Sciatic nerve (tissue), 2 donors: ENCODE results near the gene PGS1. TPM values are rescaled to one million over a fixed set of nuclear protein-coding genes. Genes with fewer than 3 reads are reported as not detected.
A peak's percentile ranks its signal among the peaks of the same experiment; 100 is the strongest.

ENCODE experiments used
- ATAC-seq: fragments of 200-7000 bp; cut with Tn5 transposase; one replicate; pipeline ENCODE4 v1.9.1; 2020; ENCODE audit warnings: mild to moderate bottlenecking, moderate library complexity
- DNase-seq: peaks from one replicate; pipeline ENCODE4 v3.0.0-alpha.2; 2020; ENCODE audit warnings: low spot score
- intact Hi-C: fragments of 100-400 bp; cut with DNase I; formaldehyde crosslinking; loops from one replicate; pipeline ENCODE4 v1.14.2; 2022
- total RNA-seq: library from RNA; stranded (reverse); fragmentation: NEBNext Ultra II Directional; extraction: Animal tissue kit (Norgen Biotek cat#: 25700); gene quantifications from one replicate; pipeline ENCODE4 v1.2.1, GENCODE V29; 2021
- donor health status: DM: no; HTN: no; CAD: no.
- donor health status: DM: no; HTN: no; CAD: no.

PGS1 gene
- total RNA-seq, 1 donor from 2014 or later = 59.2 TPM

GRCh38 chr17:78432226-78433012, 54.0 kb downstream of the PGS1 start:
- intact Hi-C loops = no loop called here
- DNase-seq = peak; percentile 76
- peak; percentile 61 for ATAC-seq

DNA sequence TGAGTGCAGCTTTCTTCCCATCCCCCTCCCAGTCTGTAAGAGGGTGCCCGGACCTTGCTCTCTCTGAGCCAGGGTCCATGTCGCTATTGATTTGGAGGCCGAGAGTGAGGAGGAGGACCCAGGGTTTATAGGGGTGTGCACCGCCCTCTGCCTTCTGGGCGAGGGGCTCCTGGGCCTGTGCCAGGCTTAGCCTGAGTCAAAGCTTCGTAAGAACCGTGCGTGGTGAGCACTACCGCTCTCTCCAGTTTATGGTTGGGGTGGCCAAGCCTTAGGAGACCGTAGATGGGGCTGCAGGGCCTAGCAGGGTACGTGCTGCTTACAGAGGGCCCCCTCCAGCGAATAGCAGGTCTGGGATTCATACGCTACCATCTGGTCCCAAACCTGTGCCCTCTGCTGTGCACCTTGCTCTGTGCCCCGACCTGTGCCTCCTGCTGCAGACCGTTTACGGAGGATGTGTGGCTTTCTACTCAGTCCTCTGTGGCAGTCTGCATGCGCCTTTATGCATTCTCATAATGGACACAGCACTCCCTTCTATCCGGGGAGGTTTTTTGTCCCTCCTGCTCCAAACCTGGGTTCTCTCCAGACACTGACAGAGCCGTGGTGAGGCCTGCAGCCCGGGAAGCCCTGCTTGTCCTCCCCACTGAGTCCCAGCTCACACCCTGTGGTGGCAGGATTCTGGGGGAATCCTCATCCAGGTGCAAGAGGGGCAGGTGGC, 54.7 kb downstream of the PGS1 start:
- no peak for ATAC-seq
- no peak for DNase-seq
- intact Hi-C loops = no loop called here

DNA sequence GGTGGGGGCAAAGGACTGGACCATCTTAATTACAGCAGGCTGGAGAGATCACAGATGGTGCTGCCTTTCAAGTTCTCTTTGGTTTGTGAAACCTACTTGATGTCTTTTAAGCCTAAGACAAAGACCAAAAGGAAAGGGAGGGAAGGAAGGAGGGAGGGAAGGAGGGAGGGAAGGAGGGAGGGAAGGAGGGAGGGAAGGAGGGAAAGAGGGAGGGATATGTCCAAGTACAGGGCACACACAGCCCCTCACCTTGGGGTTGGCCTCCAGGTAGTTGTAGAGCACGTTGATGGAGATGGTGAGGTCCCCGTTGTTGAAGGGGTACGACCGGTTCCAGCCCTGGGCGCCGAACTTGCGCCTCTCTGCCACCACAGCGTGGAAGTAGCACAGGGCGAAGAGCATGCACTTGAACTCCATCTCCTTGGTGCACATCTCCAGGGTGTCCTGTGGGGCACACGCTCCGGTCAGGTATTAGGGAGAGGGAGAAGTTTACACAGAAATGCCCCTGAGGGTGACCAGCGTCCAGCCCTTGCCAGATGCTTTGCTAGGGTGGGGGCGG, 55.4 kb downstream of the PGS1 start:
- intact Hi-C loops = no loop called here
- no peak for ATAC-seq

GRCh38 chr17:78434455-78435329, 56.2 kb downstream of the PGS1 start:
- ATAC-seq = no peak
- DNase-seq = no peak
- intact Hi-C loops = no loop called here

More for the DNA sequence above, 55.4 kb downstream of the PGS1 start:
- no peak for DNase-seq

DNA sequence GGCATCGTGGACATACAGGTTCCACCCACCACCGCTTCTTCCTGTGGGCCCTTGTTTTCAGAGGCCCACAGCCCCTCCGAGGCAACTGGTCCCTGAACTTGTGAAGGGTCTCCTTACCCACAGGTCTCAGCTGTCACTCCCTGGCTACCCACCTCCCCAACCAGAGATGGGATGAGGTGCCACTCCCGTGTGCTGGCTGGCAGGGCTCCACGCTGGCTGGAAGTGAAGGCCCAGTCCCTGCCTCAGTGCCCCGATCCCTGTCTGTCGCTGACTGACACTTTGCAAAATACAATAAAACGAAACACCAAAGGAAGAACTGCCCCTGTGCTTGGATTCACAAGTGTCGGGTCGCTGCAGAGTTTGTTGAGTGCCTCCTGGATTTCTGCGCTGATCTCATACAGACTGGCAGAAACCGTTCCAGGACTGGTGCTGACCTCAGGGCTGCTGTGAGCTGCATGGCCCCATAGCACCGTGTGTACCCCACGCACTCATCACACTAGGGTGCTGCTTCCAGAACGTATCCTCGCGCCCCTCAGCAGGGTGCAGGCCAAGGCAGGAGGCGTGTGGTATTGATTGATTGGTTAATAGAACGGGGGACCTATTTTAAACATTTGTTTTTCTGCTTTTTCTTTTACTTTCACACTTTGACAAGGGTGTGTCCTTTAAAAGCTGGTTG, 57.0 kb downstream of the PGS1 start:
- DNase-seq = no peak
- no peak for ATAC-seq
- intact Hi-C loops = no loop called here

DNA sequence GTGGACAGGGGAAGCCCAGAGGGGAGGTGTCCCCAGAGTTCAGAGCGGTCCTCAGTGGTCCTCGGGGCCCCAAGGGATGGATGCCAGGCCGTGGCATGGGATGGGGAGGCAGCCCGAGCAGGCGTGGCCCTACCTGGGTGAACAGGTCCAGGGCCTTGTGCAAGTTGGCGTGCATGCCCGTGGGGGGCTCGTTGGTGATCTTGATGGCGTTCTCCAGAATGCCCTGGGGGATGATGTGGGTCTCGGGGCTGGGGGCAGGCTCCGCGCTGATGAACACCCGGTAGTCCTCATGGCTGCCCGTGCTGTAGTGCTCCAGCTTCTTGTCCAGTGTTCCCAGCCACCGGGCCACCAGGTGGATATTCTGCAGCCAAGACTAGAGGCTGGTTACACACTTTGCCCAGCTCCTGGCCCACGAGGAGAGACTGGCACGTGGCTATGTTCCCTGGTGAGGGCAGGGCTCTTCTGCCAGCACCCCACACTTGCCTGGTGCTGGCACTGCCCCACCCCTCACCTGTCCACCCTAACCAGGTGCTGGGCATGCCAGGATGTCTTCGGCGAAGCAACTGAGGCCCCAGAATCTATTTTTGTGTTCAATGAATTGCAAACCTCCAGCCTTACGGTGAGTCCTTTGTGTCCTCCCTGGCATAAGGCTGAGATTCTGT, 59.2 kb downstream of the PGS1 start:
- DNase-seq (no peak), ATAC-seq (no peak)
- intact Hi-C loops = no loop called here

DNA sequence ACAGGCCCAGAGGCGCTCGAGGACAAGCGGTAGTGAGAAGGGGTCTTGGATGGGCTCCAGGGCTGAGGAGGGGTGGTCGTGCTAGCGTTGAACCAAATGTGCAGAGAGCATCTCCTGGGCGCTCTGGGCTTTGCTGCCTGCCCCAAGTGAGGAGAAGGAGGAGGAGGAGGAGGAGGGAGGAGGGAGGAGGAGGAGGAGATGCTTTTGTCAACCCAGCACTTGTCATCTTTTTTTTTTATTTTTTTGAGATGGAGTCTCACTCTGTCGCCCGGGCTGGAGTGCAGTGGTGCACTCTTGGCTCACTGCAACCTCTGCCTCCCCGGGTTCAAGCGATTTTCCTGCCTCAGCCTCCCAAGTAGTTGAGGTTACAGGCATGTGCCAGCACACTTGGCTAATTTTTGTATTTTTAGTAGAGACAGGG, 59.8 kb downstream of the PGS1 start:
- no peak for ATAC-seq
- no peak for DNase-seq
- intact Hi-C loops = no loop called here

GRCh38 chr17:78438694-78439325, 60.4 kb downstream of the PGS1 start:
- intact Hi-C loops = no loop called here

DNA sequence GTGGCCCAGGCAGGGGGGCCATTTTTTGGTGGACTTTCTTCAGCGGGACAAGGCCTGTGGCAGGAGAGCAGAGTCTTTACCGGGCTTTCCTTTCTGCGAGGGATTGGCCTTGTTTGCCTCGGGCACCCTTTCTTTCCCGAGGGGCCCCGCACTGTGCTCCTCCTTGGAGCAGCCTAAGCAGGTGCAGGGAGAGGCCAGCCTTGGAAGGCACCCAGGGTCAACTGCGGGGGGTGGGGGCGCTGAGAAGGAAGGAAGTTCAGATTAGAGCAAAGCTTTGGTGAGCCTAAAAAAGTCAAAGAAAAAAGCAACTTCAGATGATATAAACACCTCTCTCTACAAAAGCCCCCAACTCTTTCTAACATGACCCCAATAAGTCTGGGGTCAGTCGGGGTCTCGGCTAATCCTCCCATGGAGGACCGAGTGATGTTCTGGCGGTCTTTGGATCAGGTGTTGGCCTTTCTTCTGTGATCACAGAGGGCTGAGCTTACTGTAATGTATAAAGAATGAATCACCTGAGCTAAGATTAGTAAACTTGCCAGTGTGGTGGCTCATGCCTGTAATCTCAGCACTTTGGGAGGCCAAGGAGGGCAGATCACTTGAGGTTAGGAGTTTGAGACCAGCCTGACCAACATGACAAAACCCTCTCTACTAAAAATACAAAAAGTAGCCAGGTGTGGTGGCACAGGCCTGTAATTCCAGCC, 63.0 kb downstream of the PGS1 start:
- intact Hi-C loops = no loop called here
- ATAC-seq (no peak), DNase-seq (no peak)

More at GRCh38 chr17:78438694-78439325, 60.4 kb downstream of the PGS1 start:
- ATAC-seq (no peak), DNase-seq (no peak)

GRCh38 chr17:78442648-78443218, 64.3 kb downstream of the PGS1 start:
- DNase-seq (peak; percentile 75), ATAC-seq (peak; percentile 93)
- intact Hi-C loops = no loop called here

- DNase-seq (no peak), ATAC-seq (no peak)
- intact Hi-C loops = no loop called here
Measured at GRCh38 chr17:78444392-78444791, 65.9 kb downstream of the PGS1 start.

GRCh38 chr17:78446833-78447232, 68.4 kb downstream of the PGS1 start:
- no peak for DNase-seq
- intact Hi-C loops = no loop called here
- no peak for ATAC-seq

DNA sequence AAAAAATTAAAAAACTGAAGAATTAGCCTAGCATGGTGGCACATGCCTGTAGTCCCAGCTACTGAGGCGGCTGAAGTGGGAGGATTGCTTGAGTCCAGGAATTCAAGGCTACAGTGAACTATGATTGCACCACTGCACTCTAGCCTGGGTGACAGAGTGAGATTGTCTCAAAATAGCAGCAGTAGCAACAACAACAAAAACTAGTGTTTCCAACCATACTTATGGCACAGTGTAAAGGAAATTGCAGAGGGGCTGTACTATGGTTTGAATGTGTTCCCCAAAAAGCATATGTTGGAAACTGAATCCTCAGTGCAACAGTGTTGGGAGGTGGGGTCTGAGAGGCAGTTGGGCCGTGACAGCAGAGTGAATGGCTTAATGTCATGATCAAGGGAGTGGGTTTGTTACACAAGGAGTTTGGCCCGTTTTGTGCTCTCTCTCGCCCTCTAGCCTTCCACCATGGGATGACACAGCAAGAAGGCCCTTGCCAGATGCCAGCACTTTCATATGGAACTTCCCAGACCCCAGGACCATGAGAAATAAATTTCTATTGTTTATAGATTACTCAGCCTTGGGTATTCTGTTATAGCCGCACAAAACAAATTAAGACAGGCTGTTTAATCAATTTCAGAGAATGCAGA, 70.0 kb downstream of the PGS1 start:
- DNase-seq (no peak), ATAC-seq (no peak)
- intact Hi-C loops = no loop called here

GRCh38 chr17:78449983-78450595, 71.6 kb downstream of the PGS1 start:
- no peak for ATAC-seq
- no peak for DNase-seq
- intact Hi-C loops = loop anchor here (10.0 kb wide), 1 partner anchor 605 kb away; no protein-coding TSS in a partner anchor

- DNase-seq = no peak
- intact Hi-C loops = loop anchor here (10.0 kb wide), 1 partner anchor 604 kb away; no protein-coding TSS in a partner anchor
- no peak for ATAC-seq
Measured at GRCh38 chr17:78450696-78451345, 72.4 kb downstream of the PGS1 start.
